ENCODE results near the gene BUB3. TPM values are rescaled to one million over a fixed set of nuclear protein-coding genes. Genes with fewer than 3 reads are reported as not detected.

Gene BUB3
- total RNA-seq, 1 experiment from 2014 or later, result 180 TPM

DNA sequence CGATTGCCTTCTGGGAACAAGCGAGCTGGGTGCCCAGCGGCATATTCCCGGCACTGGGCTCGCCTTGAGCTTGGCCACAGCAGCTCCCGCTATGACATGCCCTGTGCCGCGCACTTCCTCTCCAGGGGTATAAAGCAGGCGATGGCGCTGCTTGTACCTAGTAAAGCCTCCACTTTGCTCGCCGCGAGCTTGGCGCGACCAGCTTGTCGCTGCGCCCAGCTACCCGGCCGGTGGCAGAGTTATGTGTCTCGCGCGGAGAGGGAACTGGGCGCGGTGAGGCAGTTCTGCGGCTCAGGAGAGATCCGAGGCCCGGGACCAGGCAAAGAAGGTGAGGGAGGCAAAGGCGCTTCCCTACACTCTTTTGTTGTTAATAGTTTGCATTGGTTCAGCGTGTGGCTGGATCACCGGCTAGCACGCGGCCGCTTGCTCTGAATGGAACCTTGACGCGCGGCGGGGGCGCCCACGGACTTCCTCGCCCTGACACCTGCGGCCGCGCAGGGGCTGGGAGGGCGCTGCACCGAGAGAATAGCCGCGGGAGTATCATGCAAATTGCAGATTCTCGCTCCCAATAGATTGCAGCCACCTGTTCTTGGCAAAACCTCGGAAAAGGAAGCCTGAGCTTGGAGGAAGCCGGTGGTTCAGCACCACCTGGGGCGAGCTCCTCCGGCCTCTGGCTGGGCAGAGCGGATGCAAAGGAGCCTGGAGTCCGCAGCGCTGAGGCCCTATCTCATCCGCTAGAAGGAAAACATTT lies 3.0 kb upstream of the BUB3 start:
- ATAC-seq, result peak; percentile 2
- H3K4me3 Mint-ChIP-seq, result peak overlapping the region; percentile 68
- DNase-seq (ENCODE audit: low spot score), result peak; percentile 77
- POLR2A ChIA-PET, result interaction anchor here (1.1 to 1.3 kb wide), 3 partner anchors 11 to 17 kb away, joined by 4 read pairs; no protein-coding TSS in a partner anchor
- no peaks in the 10 kb centered on the region for H3K9me3 Mint-ChIP-seq
- H3K27ac Mint-ChIP-seq, result peak overlapping the region; percentile 91
- peaks cover 62% of the 10 kb centered on the region for H3K27me3 Mint-ChIP-seq (ENCODE audit: low read depth)
- CTCF ChIA-PET, result interaction anchor here (0.8 to 6.1 kb wide), 7 partner anchors 10 to 489 kb away, joined by 3 to 43 read pairs (median 5); no protein-coding TSS in a partner anchor
- peaks cover 61% of the 10 kb centered on the region for H3K4me1 Mint-ChIP-seq
- H3K36me3 Mint-ChIP-seq, result peaks cover 12% of the 10 kb centered on the region
- TF ChIP-seq ZNF416 (CRISPR knock-in tag; IDR thresholded peaks at IDR 0.05), result no peak
- peak; percentile 78; the same call in 1 of the 2 replicates for TF ChIP-seq MYBL2 (CRISPR knock-in tag; IDR thresholded peaks at IDR 0.05)
- TF ChIP-seq, protein P1, sequence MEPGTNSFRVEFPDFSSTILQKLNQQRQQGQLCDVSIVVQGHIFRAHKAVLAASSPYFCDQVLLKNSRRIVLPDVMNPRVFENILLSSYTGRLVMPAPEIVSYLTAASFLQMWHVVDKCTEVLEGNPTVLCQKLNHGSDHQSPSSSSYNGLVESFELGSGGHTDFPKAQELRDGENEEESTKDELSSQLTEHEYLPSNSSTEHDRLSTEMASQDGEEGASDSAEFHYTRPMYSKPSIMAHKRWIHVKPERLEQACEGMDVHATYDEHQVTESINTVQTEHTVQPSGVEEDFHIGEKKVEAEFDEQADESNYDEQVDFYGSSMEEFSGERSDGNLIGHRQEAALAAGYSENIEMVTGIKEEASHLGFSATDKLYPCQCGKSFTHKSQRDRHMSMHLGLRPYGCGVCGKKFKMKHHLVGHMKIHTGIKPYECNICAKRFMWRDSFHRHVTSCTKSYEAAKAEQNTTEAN (CRISPR knock-in tag; IDR thresholded peaks at IDR 0.05), result 0 out of 2 replicates have a peak, but pooled peaks have one; percentile 19
- TF ChIP-seq, protein P2, sequence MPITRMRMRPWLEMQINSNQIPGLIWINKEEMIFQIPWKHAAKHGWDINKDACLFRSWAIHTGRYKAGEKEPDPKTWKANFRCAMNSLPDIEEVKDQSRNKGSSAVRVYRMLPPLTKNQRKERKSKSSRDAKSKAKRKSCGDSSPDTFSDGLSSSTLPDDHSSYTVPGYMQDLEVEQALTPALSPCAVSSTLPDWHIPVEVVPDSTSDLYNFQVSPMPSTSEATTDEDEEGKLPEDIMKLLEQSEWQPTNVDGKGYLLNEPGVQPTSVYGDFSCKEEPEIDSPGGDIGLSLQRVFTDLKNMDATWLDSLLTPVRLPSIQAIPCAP (CRISPR knock-in tag; IDR thresholded peaks at IDR 0.05), result no peak
- TF ChIP-seq, protein P3, sequence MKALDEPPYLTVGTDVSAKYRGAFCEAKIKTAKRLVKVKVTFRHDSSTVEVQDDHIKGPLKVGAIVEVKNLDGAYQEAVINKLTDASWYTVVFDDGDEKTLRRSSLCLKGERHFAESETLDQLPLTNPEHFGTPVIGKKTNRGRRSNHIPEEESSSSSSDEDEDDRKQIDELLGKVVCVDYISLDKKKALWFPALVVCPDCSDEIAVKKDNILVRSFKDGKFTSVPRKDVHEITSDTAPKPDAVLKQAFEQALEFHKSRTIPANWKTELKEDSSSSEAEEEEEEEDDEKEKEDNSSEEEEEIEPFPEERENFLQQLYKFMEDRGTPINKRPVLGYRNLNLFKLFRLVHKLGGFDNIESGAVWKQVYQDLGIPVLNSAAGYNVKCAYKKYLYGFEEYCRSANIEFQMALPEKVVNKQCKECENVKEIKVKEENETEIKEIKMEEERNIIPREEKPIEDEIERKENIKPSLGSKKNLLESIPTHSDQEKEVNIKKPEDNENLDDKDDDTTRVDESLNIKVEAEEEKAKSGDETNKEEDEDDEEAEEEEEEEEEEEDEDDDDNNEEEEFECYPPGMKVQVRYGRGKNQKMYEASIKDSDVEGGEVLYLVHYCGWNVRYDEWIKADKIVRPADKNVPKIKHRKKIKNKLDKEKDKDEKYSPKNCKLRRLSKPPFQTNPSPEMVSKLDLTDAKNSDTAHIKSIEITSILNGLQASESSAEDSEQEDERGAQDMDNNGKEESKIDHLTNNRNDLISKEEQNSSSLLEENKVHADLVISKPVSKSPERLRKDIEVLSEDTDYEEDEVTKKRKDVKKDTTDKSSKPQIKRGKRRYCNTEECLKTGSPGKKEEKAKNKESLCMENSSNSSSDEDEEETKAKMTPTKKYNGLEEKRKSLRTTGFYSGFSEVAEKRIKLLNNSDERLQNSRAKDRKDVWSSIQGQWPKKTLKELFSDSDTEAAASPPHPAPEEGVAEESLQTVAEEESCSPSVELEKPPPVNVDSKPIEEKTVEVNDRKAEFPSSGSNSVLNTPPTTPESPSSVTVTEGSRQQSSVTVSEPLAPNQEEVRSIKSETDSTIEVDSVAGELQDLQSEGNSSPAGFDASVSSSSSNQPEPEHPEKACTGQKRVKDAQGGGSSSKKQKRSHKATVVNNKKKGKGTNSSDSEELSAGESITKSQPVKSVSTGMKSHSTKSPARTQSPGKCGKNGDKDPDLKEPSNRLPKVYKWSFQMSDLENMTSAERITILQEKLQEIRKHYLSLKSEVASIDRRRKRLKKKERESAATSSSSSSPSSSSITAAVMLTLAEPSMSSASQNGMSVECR (CRISPR knock-in tag; IDR thresholded peaks at IDR 0.05; ENCODE audit: borderline replicate concordance), result no peak; the same call in 1 of the 2 replicates
- TF ChIP-seq, protein P4, sequence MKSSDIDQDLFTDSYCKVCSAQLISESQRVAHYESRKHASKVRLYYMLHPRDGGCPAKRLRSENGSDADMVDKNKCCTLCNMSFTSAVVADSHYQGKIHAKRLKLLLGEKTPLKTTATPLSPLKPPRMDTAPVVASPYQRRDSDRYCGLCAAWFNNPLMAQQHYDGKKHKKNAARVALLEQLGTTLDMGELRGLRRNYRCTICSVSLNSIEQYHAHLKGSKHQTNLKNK (CRISPR knock-in tag; IDR thresholded peaks at IDR 0.05), result no peak
- no peak for TF ChIP-seq OVOL2 (CRISPR knock-in tag; IDR thresholded peaks at IDR 0.05; ENCODE audit: borderline replicate concordance)
- TF ChIP-seq FOXP1 (CRISPR knock-in tag; IDR thresholded peaks at IDR 0.05; ENCODE audit: borderline replicate concordance), result peak; percentile 81
- TF ChIP-seq, protein P5, sequence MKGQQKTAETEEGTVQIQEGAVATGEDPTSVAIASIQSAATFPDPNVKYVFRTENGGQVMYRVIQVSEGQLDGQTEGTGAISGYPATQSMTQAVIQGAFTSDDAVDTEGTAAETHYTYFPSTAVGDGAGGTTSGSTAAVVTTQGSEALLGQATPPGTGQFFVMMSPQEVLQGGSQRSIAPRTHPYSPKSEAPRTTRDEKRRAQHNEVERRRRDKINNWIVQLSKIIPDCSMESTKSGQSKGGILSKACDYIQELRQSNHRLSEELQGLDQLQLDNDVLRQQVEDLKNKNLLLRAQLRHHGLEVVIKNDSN (CRISPR knock-in tag; IDR thresholded peaks at IDR 0.05), result peak; percentile 15; the same call in 1 of the 2 replicates
- TF ChIP-seq, protein P6, sequence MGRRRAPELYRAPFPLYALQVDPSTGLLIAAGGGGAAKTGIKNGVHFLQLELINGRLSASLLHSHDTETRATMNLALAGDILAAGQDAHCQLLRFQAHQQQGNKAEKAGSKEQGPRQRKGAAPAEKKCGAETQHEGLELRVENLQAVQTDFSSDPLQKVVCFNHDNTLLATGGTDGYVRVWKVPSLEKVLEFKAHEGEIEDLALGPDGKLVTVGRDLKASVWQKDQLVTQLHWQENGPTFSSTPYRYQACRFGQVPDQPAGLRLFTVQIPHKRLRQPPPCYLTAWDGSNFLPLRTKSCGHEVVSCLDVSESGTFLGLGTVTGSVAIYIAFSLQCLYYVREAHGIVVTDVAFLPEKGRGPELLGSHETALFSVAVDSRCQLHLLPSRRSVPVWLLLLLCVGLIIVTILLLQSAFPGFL (CRISPR knock-in tag; IDR thresholded peaks at IDR 0.05; ENCODE audit: borderline replicate concordance), result no peak
- no peak for TF ChIP-seq NR3C1 (CRISPR knock-in tag; conservative IDR thresholded peaks at IDR 0.05; ENCODE audit: low read depth)
- no peak for TF ChIP-seq HMGA2 (CRISPR knock-in tag; IDR thresholded peaks at IDR 0.05)
- TF ChIP-seq ETV6 (CRISPR knock-in tag; IDR thresholded peaks at IDR 0.05), result no peak; the same call in 1 of the 2 replicates
- peak; percentile 73 for TF ChIP-seq ZNF232 (CRISPR knock-in tag; IDR thresholded peaks at IDR 0.05)
- TF ChIP-seq ZNF671 (CRISPR knock-in tag; IDR thresholded peaks at IDR 0.05), result no peak
- no peak; the same call in 1 of the 2 replicates for TF ChIP-seq JUN (CRISPR knock-in tag; IDR thresholded peaks at IDR 0.05)
- TF ChIP-seq, protein P7, sequence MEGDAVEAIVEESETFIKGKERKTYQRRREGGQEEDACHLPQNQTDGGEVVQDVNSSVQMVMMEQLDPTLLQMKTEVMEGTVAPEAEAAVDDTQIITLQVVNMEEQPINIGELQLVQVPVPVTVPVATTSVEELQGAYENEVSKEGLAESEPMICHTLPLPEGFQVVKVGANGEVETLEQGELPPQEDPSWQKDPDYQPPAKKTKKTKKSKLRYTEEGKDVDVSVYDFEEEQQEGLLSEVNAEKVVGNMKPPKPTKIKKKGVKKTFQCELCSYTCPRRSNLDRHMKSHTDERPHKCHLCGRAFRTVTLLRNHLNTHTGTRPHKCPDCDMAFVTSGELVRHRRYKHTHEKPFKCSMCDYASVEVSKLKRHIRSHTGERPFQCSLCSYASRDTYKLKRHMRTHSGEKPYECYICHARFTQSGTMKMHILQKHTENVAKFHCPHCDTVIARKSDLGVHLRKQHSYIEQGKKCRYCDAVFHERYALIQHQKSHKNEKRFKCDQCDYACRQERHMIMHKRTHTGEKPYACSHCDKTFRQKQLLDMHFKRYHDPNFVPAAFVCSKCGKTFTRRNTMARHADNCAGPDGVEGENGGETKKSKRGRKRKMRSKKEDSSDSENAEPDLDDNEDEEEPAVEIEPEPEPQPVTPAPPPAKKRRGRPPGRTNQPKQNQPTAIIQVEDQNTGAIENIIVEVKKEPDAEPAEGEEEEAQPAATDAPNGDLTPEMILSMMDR (IDR thresholded peaks at IDR 0.05), result no peak
- TF ChIP-seq, protein P8, sequence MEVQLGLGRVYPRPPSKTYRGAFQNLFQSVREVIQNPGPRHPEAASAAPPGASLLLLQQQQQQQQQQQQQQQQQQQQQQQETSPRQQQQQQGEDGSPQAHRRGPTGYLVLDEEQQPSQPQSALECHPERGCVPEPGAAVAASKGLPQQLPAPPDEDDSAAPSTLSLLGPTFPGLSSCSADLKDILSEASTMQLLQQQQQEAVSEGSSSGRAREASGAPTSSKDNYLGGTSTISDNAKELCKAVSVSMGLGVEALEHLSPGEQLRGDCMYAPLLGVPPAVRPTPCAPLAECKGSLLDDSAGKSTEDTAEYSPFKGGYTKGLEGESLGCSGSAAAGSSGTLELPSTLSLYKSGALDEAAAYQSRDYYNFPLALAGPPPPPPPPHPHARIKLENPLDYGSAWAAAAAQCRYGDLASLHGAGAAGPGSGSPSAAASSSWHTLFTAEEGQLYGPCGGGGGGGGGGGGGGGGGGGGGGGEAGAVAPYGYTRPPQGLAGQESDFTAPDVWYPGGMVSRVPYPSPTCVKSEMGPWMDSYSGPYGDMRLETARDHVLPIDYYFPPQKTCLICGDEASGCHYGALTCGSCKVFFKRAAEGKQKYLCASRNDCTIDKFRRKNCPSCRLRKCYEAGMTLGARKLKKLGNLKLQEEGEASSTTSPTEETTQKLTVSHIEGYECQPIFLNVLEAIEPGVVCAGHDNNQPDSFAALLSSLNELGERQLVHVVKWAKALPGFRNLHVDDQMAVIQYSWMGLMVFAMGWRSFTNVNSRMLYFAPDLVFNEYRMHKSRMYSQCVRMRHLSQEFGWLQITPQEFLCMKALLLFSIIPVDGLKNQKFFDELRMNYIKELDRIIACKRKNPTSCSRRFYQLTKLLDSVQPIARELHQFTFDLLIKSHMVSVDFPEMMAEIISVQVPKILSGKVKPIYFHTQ (CRISPR knock-in tag; IDR thresholded peaks at IDR 0.05), result no peak
- TF ChIP-seq, protein P9, sequence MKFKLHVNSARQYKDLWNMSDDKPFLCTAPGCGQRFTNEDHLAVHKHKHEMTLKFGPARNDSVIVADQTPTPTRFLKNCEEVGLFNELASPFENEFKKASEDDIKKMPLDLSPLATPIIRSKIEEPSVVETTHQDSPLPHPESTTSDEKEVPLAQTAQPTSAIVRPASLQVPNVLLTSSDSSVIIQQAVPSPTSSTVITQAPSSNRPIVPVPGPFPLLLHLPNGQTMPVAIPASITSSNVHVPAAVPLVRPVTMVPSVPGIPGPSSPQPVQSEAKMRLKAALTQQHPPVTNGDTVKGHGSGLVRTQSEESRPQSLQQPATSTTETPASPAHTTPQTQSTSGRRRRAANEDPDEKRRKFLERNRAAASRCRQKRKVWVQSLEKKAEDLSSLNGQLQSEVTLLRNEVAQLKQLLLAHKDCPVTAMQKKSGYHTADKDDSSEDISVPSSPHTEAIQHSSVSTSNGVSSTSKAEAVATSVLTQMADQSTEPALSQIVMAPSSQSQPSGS (CRISPR knock-in tag; IDR thresholded peaks at IDR 0.05; ENCODE audit: borderline replicate concordance, low read depth), result no peak
- no peak for TF ChIP-seq MXD4 (CRISPR knock-in tag; IDR thresholded peaks at IDR 0.05; ENCODE audit: borderline replicate concordance)
